ENCODE measurements around the gene OR14I1.

DNA sequence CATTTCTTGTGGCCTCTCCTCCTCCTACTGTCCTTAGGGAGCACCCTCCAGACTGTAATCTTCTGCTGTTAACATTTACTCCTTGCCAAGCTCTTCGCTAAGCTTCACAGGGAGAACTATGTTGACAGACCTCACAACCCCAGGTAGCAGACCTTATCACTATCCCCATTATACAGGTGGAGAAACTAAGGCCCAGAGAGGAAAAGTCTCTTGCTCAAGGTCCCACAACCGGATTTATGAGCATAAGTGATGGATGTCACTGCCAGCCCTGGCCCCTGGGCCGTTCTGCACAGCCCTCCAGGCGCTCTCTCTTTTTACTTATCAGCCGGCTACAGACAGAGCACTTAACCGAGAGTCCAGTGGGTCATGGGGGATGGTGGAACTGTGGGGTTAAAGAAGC is 34.9 kb upstream of the OR14I1 start:
- TF ChIP-seq, protein P1, sequence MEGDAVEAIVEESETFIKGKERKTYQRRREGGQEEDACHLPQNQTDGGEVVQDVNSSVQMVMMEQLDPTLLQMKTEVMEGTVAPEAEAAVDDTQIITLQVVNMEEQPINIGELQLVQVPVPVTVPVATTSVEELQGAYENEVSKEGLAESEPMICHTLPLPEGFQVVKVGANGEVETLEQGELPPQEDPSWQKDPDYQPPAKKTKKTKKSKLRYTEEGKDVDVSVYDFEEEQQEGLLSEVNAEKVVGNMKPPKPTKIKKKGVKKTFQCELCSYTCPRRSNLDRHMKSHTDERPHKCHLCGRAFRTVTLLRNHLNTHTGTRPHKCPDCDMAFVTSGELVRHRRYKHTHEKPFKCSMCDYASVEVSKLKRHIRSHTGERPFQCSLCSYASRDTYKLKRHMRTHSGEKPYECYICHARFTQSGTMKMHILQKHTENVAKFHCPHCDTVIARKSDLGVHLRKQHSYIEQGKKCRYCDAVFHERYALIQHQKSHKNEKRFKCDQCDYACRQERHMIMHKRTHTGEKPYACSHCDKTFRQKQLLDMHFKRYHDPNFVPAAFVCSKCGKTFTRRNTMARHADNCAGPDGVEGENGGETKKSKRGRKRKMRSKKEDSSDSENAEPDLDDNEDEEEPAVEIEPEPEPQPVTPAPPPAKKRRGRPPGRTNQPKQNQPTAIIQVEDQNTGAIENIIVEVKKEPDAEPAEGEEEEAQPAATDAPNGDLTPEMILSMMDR (IDR thresholded peaks at IDR 0.05), result no peak
- TF ChIP-seq POLR2AphosphoS5 (IDR thresholded peaks at IDR 0.05; ENCODE audit: insufficient read depth in 1 of 2, low read depth in 1 of 2) (no peak), POLR2A (IDR thresholded peaks at IDR 0.05) (no peak)
